SK-N-SH (cell line): ENCODE data around the gene BMAL1.

Source experiments
- FOSL2 ChIP-seq: IDR thresholded peaks from 2 replicates; pipeline ENCODE4 v1.4.0; 2012; ENCODE audit warnings: low read depth, mild to moderate bottlenecking, moderate library complexity, borderline replicate concordance
- GABPA ChIP-seq: IDR thresholded peaks from 2 replicates; pipeline ENCODE4 v1.4.0; 2012; ENCODE audit warnings: low read depth, mild to moderate bottlenecking
- RAD21 ChIP-seq: IDR thresholded peaks from 2 replicates; pipeline ENCODE4 v1.6.1; 2012; ENCODE audit warnings: mild to moderate bottlenecking, low read length
- TF ChIP-seq, protein P1 (sequence below): fragments of 200-600 bp; sonication (generic); IDR thresholded peaks from 2 replicates; pipeline ENCODE4 v1.6.1; 2017; ENCODE audit warnings: antibody characterized with exemption, mild to moderate bottlenecking, moderate library complexity
- TF ChIP-seq, protein P2 (sequence below): IDR thresholded peaks from 2 replicates; pipeline ENCODE4 v1.4.0; 2012; ENCODE audit warnings: low read depth
- TF ChIP-seq, protein P3 (sequence below): IDR thresholded peaks from 2 replicates; pipeline ENCODE4 v1.6.1; 2012; ENCODE audit warnings: mild to moderate bottlenecking, low read depth, low read length, moderate library complexity

DNA sequence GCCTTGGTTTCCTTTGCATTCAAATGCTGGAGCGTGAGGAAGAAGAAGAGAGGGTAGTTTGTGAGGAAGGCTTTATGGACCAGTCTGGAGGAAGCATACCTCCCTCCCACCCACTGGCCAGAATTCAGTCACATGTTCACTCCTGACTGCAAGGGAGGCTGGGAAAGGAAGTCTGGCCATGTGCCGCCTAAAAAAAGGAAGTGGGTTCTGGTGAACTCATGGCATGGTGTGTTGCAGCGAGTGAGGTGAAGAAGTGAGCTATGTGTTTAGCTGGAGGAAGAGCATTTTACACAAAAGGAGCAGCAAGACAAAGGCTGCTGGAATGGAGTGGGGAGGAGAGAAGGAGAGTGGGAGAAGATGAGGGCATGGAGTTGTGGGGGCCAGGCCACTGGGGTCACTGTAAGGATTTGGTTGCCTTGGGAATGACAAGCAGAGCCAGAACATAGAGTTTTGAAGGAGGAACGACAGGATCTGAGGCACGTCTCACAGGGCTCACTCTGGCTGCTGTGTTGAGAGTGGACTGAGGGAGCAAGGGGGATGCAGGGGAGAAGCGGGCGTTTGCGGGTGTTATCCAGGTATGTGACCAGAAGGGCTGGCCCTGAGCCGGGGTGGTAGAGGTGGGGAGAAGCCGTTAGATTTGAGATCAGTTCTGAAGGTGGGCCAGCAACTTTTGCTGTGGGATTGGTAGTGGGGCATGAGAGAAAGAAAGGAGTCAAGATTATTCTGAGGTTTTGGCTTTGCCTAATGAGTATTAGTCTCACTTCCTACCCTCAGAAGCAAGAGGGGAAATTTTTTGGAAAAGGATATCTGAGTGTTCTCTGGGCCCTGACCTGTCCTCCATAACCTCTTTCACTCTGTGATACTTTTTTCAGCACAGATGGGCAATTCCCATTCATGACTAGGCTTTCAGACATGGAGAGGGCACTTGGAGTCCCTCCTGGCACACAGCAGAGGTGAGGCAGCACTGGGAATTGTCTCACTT is 26.4 kb downstream of the BMAL1 start:
- TF ChIP-seq, protein P1, sequence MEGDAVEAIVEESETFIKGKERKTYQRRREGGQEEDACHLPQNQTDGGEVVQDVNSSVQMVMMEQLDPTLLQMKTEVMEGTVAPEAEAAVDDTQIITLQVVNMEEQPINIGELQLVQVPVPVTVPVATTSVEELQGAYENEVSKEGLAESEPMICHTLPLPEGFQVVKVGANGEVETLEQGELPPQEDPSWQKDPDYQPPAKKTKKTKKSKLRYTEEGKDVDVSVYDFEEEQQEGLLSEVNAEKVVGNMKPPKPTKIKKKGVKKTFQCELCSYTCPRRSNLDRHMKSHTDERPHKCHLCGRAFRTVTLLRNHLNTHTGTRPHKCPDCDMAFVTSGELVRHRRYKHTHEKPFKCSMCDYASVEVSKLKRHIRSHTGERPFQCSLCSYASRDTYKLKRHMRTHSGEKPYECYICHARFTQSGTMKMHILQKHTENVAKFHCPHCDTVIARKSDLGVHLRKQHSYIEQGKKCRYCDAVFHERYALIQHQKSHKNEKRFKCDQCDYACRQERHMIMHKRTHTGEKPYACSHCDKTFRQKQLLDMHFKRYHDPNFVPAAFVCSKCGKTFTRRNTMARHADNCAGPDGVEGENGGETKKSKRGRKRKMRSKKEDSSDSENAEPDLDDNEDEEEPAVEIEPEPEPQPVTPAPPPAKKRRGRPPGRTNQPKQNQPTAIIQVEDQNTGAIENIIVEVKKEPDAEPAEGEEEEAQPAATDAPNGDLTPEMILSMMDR = no peak
- TF ChIP-seq, protein P2, sequence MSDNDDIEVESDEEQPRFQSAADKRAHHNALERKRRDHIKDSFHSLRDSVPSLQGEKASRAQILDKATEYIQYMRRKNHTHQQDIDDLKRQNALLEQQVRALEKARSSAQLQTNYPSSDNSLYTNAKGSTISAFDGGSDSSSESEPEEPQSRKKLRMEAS = no peak
- TF ChIP-seq FOSL2 (no peak), GABPA (no peak), RAD21 (no peak)
- TF ChIP-seq, protein P3, sequence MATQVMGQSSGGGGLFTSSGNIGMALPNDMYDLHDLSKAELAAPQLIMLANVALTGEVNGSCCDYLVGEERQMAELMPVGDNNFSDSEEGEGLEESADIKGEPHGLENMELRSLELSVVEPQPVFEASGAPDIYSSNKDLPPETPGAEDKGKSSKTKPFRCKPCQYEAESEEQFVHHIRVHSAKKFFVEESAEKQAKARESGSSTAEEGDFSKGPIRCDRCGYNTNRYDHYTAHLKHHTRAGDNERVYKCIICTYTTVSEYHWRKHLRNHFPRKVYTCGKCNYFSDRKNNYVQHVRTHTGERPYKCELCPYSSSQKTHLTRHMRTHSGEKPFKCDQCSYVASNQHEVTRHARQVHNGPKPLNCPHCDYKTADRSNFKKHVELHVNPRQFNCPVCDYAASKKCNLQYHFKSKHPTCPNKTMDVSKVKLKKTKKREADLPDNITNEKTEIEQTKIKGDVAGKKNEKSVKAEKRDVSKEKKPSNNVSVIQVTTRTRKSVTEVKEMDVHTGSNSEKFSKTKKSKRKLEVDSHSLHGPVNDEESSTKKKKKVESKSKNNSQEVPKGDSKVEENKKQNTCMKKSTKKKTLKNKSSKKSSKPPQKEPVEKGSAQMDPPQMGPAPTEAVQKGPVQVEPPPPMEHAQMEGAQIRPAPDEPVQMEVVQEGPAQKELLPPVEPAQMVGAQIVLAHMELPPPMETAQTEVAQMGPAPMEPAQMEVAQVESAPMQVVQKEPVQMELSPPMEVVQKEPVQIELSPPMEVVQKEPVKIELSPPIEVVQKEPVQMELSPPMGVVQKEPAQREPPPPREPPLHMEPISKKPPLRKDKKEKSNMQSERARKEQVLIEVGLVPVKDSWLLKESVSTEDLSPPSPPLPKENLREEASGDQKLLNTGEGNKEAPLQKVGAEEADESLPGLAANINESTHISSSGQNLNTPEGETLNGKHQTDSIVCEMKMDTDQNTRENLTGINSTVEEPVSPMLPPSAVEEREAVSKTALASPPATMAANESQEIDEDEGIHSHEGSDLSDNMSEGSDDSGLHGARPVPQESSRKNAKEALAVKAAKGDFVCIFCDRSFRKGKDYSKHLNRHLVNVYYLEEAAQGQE = no peak
